Glutamatergic neuron (in vitro differentiated cells): ENCODE data around the gene ZFR. TPM values are rescaled to one million over a fixed set of nuclear protein-coding genes. Genes with fewer than 3 reads are reported as not detected.
"Not testable (repeated sequence)": the region's sequence is repeated elsewhere in the genome, so short reads cannot be mapped to it uniquely, and the experiment has no call there.

Experiments used
- DNase-seq: peaks from one replicate; pipeline ENCODE4 v3.0.0; 2022
- H3K27ac Mint-ChIP-seq: one replicate; pipeline ENCODE4 v1.8.0; 2020; ENCODE audit warnings: mild to moderate bottlenecking, mixed read lengths, inconsistent platforms; ENCODE audit not compliant: unreplicated experiment
- H3K27me3 Mint-ChIP-seq: one replicate; pipeline ENCODE4 v1.8.0; 2020; ENCODE audit warnings: mild to moderate bottlenecking, moderate library complexity, mixed read lengths, inconsistent platforms; ENCODE audit not compliant: unreplicated experiment
- H3K36me3 Mint-ChIP-seq: one replicate; pipeline ENCODE4 v1.8.0; 2020; ENCODE audit warnings: mild to moderate bottlenecking, mixed read lengths, inconsistent platforms; ENCODE audit not compliant: unreplicated experiment
- H3K4me1 Mint-ChIP-seq: one replicate; pipeline ENCODE4 v1.8.0; 2020; ENCODE audit warnings: mild to moderate bottlenecking, low read depth, mixed read lengths, inconsistent platforms; ENCODE audit not compliant: unreplicated experiment
- H3K4me3 Mint-ChIP-seq: one replicate; pipeline ENCODE4 v1.8.0; 2020; ENCODE audit warnings: mild to moderate bottlenecking, mixed read lengths, inconsistent platforms; ENCODE audit not compliant: unreplicated experiment
- H3K9me3 Mint-ChIP-seq: one replicate; pipeline ENCODE4 v1.8.0; 2020; ENCODE audit warnings: mild to moderate bottlenecking, moderate library complexity, mixed read lengths, inconsistent platforms; ENCODE audit not compliant: unreplicated experiment
- total RNA-seq: library from RNA; stranded (reverse); fragmentation: NEBNext Ultra II Directional; extraction: Animal tissue kit (Norgen Biotek cat#: 25700); gene quantifications from one replicate; pipeline ENCODE4 v1.2.1, GENCODE V29; 2021; ENCODE audit not compliant: unreplicated experiment
- TF ChIP-seq, protein P1 (sequence below): fragments of 200-600 bp; sonication (generic); IDR thresholded peaks from one replicate; pipeline ENCODE4 v1.5.0; 2021; ENCODE audit not compliant: partially characterized antibody, unreplicated experiment

The ZFR gene
- total RNA-seq, 1 donor from 2014 or later, result 84.5 TPM

DNA sequence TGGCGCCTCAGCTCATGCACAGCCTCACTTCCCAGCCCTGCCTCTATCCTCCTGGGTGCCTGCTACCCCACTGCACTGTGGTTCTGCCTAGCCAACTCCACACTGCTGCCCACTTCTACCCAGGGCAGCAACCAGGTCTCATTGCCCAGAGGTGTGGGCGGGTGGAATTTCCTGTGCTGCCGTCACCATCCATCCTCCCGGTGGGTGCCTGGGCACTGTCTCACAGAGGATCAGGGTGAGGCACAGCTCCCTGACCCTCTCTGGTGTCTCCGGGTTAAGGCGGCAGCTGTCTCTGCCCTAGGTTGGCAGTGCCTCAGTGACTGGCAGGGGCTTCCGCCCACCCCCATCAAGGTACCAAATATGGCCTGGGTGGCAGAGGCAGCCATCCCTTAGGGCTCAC, 127.5 kb downstream of the ZFR start:
- Mint-ChIP-seq H3K9me3 (peaks cover 9% of the 10 kb centered on the region), H3K27me3 (peaks cover 10% of the 10 kb centered on the region)
- no peak for DNase-seq

DNA sequence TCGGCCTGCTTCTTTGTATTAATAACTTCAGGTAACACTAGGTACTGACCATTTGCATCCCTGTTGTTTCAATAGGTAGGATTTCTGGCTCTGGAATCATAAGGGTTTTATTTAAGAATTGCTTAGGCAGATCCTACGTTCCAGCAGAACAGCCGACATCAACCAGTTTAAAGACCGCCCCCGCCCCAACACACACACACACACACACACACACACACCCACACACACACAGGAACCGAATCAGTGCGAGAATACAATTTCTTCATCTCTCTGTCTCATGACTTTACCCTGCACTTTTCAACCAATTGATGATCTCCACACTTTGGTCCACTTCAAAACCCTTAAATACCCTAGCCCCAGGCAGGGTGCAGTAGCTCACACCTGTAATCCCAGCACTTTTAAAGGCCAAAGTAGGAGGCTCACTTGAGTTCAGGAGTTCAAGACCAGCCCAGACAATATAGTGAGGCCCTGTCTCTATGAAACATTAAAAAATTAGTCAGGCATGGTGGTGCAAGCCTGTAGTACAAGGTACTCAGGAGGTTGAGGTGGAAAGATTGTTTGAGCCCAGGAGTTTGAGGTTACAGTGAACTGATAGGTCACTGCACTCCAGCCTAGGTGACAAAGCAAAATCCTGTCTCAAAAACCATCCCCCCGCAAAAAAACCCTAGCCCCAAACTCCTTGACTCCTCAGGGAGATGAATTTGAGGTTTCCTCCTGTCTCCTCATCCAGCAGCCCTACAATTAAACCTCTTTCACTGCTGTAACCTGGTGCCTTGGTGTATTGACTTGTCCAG, 129.1 kb downstream of the ZFR start:
- TF ChIP-seq, protein P1, sequence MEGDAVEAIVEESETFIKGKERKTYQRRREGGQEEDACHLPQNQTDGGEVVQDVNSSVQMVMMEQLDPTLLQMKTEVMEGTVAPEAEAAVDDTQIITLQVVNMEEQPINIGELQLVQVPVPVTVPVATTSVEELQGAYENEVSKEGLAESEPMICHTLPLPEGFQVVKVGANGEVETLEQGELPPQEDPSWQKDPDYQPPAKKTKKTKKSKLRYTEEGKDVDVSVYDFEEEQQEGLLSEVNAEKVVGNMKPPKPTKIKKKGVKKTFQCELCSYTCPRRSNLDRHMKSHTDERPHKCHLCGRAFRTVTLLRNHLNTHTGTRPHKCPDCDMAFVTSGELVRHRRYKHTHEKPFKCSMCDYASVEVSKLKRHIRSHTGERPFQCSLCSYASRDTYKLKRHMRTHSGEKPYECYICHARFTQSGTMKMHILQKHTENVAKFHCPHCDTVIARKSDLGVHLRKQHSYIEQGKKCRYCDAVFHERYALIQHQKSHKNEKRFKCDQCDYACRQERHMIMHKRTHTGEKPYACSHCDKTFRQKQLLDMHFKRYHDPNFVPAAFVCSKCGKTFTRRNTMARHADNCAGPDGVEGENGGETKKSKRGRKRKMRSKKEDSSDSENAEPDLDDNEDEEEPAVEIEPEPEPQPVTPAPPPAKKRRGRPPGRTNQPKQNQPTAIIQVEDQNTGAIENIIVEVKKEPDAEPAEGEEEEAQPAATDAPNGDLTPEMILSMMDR, result no peak
- H3K4me3 Mint-ChIP-seq, result peak overlapping the region; percentile 20
- peaks cover 4% of the 10 kb centered on the region for H3K27me3 Mint-ChIP-seq
- peaks cover 9% of the 10 kb centered on the region for H3K4me1 Mint-ChIP-seq
- no peak for DNase-seq
- no peaks in the 10 kb centered on the region for H3K36me3 Mint-ChIP-seq
- H3K27ac Mint-ChIP-seq, result no peak overlapping the region
- peaks cover 4% of the 10 kb centered on the region for H3K9me3 Mint-ChIP-seq

More for the DNA sequence above, 127.5 kb downstream of the ZFR start:
- H3K36me3 Mint-ChIP-seq, result peaks cover 6% of the 10 kb centered on the region
- no peak overlapping the region for H3K4me3 Mint-ChIP-seq
- no peaks in the 10 kb centered on the region for H3K4me1 Mint-ChIP-seq
- no peak overlapping the region for H3K27ac Mint-ChIP-seq
- TF ChIP-seq, protein P1, result no peak

DNA sequence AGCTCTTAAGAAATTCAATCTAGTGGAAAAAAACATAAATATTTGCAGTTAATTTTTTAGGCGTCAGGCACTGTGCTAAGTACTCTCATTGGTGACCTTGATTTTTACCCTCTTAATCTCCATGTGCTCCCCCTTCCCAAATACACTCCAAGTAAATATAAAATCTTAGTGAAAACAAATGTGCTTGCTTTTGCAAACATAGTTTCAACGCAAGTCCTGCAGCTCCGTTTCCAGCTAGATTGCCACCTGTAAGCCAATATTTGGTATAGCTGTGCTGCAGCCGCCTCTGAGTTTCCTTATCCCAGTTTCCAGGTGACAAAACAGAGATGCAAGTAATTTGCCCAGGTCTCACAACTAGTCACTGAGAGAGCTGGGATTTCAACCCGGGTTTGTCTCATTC, 129.9 kb downstream of the ZFR start:
- DNase-seq, result no peak
- TF ChIP-seq, protein P1, result no peak
- H3K27ac Mint-ChIP-seq, result no peak overlapping the region
- H3K4me1 Mint-ChIP-seq, result peaks cover 12% of the 10 kb centered on the region
- peak overlapping the region; percentile 65 for H3K4me3 Mint-ChIP-seq
- H3K36me3 Mint-ChIP-seq, result no peaks in the 10 kb centered on the region
- H3K9me3 Mint-ChIP-seq, result peaks cover 4% of the 10 kb centered on the region
- peaks cover 4% of the 10 kb centered on the region for H3K27me3 Mint-ChIP-seq

DNA sequence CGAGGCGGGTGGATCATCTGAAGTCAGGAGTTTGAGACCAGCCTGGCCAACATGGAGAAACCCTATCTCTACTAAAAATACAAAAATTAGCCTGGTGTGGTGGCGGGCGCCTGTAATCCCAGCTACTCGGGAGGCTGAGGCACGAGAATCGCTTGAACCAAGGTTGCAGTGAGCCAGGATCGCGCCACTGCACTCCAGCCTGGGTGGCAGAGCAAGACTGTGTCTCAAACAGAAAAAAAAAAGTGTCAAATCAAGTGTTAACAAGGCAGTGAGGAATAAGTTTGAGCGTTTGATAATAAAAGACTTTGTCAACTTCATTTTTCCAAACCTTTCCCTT, 130.4 kb downstream of the ZFR start:
- H3K4me3 Mint-ChIP-seq, result peak overlapping the region; percentile 65
- not testable (repeated sequence) for H3K9me3 Mint-ChIP-seq, H3K27ac Mint-ChIP-seq, H3K27me3 Mint-ChIP-seq, H3K36me3 Mint-ChIP-seq, DNase-seq
- H3K4me1 Mint-ChIP-seq, result peaks cover 18% of the 10 kb centered on the region

DNA sequence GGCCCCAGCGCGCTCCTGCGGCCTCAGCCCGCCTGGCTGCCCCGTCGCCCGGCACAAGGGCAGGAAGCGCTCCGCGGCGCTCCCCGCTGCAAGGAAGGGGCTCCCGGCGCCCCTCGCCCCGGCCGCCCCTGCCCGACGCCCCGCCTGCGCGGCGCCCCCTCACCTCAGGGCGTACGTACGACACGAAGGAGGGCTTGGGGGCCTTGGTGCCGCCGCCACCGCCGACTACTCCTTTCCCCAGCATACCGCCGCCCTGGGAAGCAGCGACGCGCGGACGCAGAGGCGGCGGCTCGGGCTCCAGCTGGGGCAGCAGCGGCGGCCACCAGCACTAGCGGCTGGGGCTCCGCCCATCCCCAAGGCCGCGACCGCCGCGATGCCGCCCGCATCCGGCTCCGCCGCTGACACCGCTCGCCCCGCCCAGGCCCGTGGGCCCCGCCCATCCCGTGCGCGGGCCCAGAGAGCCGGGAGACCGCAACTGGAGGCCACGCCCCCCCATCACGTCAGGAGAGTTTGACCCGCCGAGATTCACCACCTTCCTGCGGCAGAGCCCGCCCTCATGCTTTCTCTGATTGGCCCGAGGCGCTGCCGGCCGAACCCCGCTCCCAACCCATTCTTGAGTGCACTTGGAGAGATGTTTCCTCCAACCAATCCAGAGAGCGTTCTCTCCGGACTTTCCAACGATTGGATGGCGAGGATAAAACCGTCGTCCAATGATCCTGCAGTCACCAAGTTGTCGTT, 131.8 kb downstream of the ZFR start, which contains the start of gene MTMR12:
TSS of gene MTMR12 (minus strand) at position 345 of the 738 bp plus-strand sequence. CDS start at position 244, 101 bp downstream.
- H3K9me3 Mint-ChIP-seq, result peaks cover 6% of the 10 kb centered on the region
- peak; percentile 100 for DNase-seq
- TF ChIP-seq, protein P1, result no peak
- no peaks in the 10 kb centered on the region for H3K36me3 Mint-ChIP-seq
- peaks cover 2% of the 10 kb centered on the region for H3K27me3 Mint-ChIP-seq
- peak within 1 kb of the TSS; percentile 84 for H3K27ac Mint-ChIP-seq
- peaks cover 18% of the 10 kb centered on the region for H3K4me1 Mint-ChIP-seq
- H3K4me3 Mint-ChIP-seq, result peak within 1 kb of the TSS; percentile 88
